Measurements from ENCODE around the gene MYH11. TPM values are rescaled to one million over a fixed set of nuclear protein-coding genes. Genes with fewer than 3 reads are reported as not detected.

The MYH11 gene
- total and polyA plus RNA-seq, 2 of the 13 experiments (the other 11 are each of a cell fraction or from before 2014, with no cell fraction given): not detected

- ChIA-PET CTCF (ENCODE audit: low intra/inter-chr PET ratio, low total read pairs) (no interaction called here), POLR2A (interaction anchor here (2.1 kb wide), 1 partner anchor 98 kb away, joined by 8 read pairs; no protein-coding TSS in a partner anchor)
- in situ Hi-C loops (cut with HindIII; ENCODE audit: extremely low pct_ligation_motif_present, low pct_unique_long_range_greater_than_20kb): no loop called here
- Histone ChIP-seq H4K20me1 (ENCODE audit: insufficient read depth, low read length) (no peaks in the 10 kb centered on the region), H3K36me3 (replicated peaks in 1 of 2; ENCODE audit: control insufficient read depth in 1 of 2, insufficient read depth in 2 of 2, low read length in 2 of 2) (peaks cover 49 to 60% of the 10 kb centered on the region in 2 experiments), H3K4me3 (replicated peaks in 1 of 3; ENCODE audit: insufficient read depth in 1 of 3, low read depth in 2 of 3, low read length in 3 of 3) (no peak overlapping the region), H3K9me3 (ENCODE audit: low read length) (no peaks in the 10 kb centered on the region), H3K27ac (ENCODE audit: extremely low read length, insufficient read depth, low read length) (no peak overlapping the region), H3K4me2 (ENCODE audit: low read depth, low read length) (no peak overlapping the region), H3K9ac (ENCODE audit: insufficient read depth, low read depth, low read length) (no peak overlapping the region), H3K4me1 (ENCODE audit: insufficient read depth, low read length) (peaks cover 45% of the 10 kb centered on the region), H2AFZ (ENCODE audit: low read length) (no peak overlapping the region), H3K79me2 (ENCODE audit: insufficient read depth, low read length) (peaks cover 17% of the 10 kb centered on the region), H3K27me3 (ENCODE audit: control insufficient read depth in 1 of 2, insufficient read depth in 2 of 2, low read length in 2 of 2) (no peaks in the 10 kb centered on the region)
- no peak for ATAC-seq
- no peak for FAIRE-seq
- no peak for DNase-seq (ENCODE audit: low spot score)
- WGBS (ENCODE audit: low lambda C conversion rate): 98% methylated on average over 7 of the region's 7 CpGs
- intact Hi-C loops (cut with micrococcal nuclease; ENCODE audit: unreplicated experiment): no loop called here
- no TSS peak for BruUV-seq (replicated peaks)
- peak; percentile 68 for TF ChIP-seq CEBPG (CRISPR knock-in tag; IDR thresholded peaks at IDR 0.05)
- TF ChIP-seq KDM4B (CRISPR knock-in tag; IDR thresholded peaks at IDR 0.05): no peak
- TF ChIP-seq ZFP62 (CRISPR knock-in tag; IDR thresholded peaks at IDR 0.05): no peak
- no peak for TF ChIP-seq ZBTB20 (CRISPR knock-in tag; IDR thresholded peaks at IDR 0.05; ENCODE audit: borderline replicate concordance, low read depth)
- no peak for TF ChIP-seq HIVEP1 (CRISPR knock-in tag; IDR thresholded peaks at IDR 0.05)
- no peak for TF ChIP-seq IRF2 (CRISPR knock-in tag; IDR thresholded peaks at IDR 0.05)
- no peak for TF ChIP-seq ZNF614 (CRISPR knock-in tag; IDR thresholded peaks at IDR 0.05; ENCODE audit: borderline replicate concordance)
- no peak for TF ChIP-seq ZFP36 (IDR thresholded peaks at IDR 0.05; ENCODE audit: borderline replicate concordance, low read depth, low read length, partially characterized antibody)
- no peak for TF ChIP-seq ZHX2 (IDR thresholded peaks at IDR 0.05; ENCODE audit: low read depth)
- no peak for TF ChIP-seq ZHX2 (CRISPR knock-in tag; IDR thresholded peaks at IDR 0.05; ENCODE audit: borderline replicate concordance)
- no peak for TF ChIP-seq TMF1 (CRISPR knock-in tag; IDR thresholded peaks at IDR 0.05; ENCODE audit: low read depth)
- TF ChIP-seq ZBTB21 (CRISPR knock-in tag; IDR thresholded peaks at IDR 0.05): no peak
- no peak for TF ChIP-seq EHMT2 (IDR thresholded peaks at IDR 0.05; ENCODE audit: borderline replicate concordance, low read depth, low read length)
- TF ChIP-seq NCOA2 (CRISPR knock-in tag; IDR thresholded peaks at IDR 0.05): no peak
Measured at GRCh38 chr16:15674571-15674970, 182.3 kb downstream of the MYH11 start.

All from HepG2 (cell line).